HL-60 (cell line): Measurements from ENCODE around the gene UXS1.

Source experiments
- DNase-seq, 2 experiments: peaks; one replicate each; pipeline ENCODE4 v3.0.0-alpha.2; 2010 to 2020; ENCODE audit warnings: low read depth in 1 of 2, low spot score in 1 of 2
- H3K27ac ChIP-seq: fragments of 250-450 bp; sonication (Bioruptor Pico); replicated peaks from 2 replicates; pipeline ENCODE4 v1.5.1; 2020; ENCODE audit warnings: mild to moderate bottlenecking, moderate library complexity
- H3K27me3 ChIP-seq: fragments of 250-450 bp; sonication (Bioruptor Pico); 2 replicates; pipeline ENCODE4 v1.5.1; 2021; ENCODE audit warnings: mild to moderate bottlenecking, moderate library complexity; ENCODE audit not compliant: insufficient read depth, poor library complexity, severe bottlenecking
- H3K4me3 ChIP-seq: replicated peaks from 2 replicates; pipeline ENCODE4 v1.5.1; 2011; ENCODE audit warnings: mild to moderate bottlenecking, control low read depth, low read length; ENCODE audit not compliant: insufficient read depth
- GABPA ChIP-seq: IDR thresholded peaks from 2 replicates; pipeline ENCODE4 v1.6.1; 2012; ENCODE audit warnings: low read depth
- POLR2AphosphoS5 ChIP-seq: IDR thresholded peaks from 2 replicates; pipeline ENCODE4 v1.6.1; 2012; ENCODE audit warnings: low read depth
- REST ChIP-seq: IDR thresholded peaks from 2 replicates; pipeline ENCODE4 v1.6.1; 2012; ENCODE audit warnings: low read depth; ENCODE audit not compliant: insufficient replicate concordance
- SPI1 ChIP-seq: IDR thresholded peaks from 2 replicates; pipeline ENCODE4 v1.6.1; 2012; ENCODE audit warnings: low read depth, mild to moderate bottlenecking, borderline replicate concordance
- TF ChIP-seq, protein P1 (sequence below): IDR thresholded peaks from one replicate; pipeline ENCODE4 v1.5.1; 2011; ENCODE audit warnings: low read length, control low read depth, inconsistent platforms; ENCODE audit not compliant: insufficient read depth

Gene UXS1

GRCh38 chr2:106126295-106126694, 67.8 kb downstream of the UXS1 start:
- DNase-seq: no peak
- H3K27ac ChIP-seq: no peak overlapping the region
- H3K4me3 ChIP-seq: no peak overlapping the region
- TF ChIP-seq GABPA (no peak), POLR2AphosphoS5 (no peak), SPI1 (no peak), REST (no peak)
- TF ChIP-seq, protein P1, sequence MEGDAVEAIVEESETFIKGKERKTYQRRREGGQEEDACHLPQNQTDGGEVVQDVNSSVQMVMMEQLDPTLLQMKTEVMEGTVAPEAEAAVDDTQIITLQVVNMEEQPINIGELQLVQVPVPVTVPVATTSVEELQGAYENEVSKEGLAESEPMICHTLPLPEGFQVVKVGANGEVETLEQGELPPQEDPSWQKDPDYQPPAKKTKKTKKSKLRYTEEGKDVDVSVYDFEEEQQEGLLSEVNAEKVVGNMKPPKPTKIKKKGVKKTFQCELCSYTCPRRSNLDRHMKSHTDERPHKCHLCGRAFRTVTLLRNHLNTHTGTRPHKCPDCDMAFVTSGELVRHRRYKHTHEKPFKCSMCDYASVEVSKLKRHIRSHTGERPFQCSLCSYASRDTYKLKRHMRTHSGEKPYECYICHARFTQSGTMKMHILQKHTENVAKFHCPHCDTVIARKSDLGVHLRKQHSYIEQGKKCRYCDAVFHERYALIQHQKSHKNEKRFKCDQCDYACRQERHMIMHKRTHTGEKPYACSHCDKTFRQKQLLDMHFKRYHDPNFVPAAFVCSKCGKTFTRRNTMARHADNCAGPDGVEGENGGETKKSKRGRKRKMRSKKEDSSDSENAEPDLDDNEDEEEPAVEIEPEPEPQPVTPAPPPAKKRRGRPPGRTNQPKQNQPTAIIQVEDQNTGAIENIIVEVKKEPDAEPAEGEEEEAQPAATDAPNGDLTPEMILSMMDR: no peak
- H3K27me3 ChIP-seq: no peaks in the 10 kb centered on the region

GRCh38 chr2:106124905-106125549, 69.1 kb downstream of the UXS1 start:
- TF ChIP-seq REST (no peak), SPI1 (no peak), POLR2AphosphoS5 (no peak), GABPA (no peak)
- TF ChIP-seq, protein P1: no peak
- Histone ChIP-seq H3K27me3 (no peaks in the 10 kb centered on the region), H3K27ac (no peak overlapping the region), H3K4me3 (no peak overlapping the region)
- DNase-seq: no peak

- Histone ChIP-seq H3K27me3 (no peaks in the 10 kb centered on the region), H3K4me3 (no peak overlapping the region), H3K27ac (no peak overlapping the region)
- TF ChIP-seq REST: no peak
- TF ChIP-seq, protein P1: no peak
- TF ChIP-seq POLR2AphosphoS5: no peak
- TF ChIP-seq SPI1: no peak
- no peak for TF ChIP-seq GABPA
- no peak for DNase-seq
These were observed 69.9 kb downstream of the UXS1 start for GRCh38 chr2:106124106-106124756.
